Osteoblast (primary cell): Measurements from ENCODE around the gene ERCC3. TPM values are rescaled to one million over a fixed set of nuclear protein-coding genes. Genes with fewer than 3 reads are reported as not detected.

ENCODE experiments used
- DNase-seq: peaks from one replicate; pipeline ENCODE4 v3.0.0; 2011; ENCODE audit warnings: low spot score, mixed read lengths; ENCODE audit not compliant: insufficient read length; ENCODE audit errors: missing footprints
- H2AFZ ChIP-seq: 2 replicates; pipeline ENCODE4 v1.6.0; 2011; ENCODE audit warnings: mild to moderate bottlenecking, low read length
- H3K27ac ChIP-seq: 2 replicates; pipeline ENCODE4 v1.5.1; 2011; ENCODE audit warnings: mild to moderate bottlenecking, low read depth, low read length, moderate library complexity
- H3K27me3 ChIP-seq: 2 replicates; pipeline ENCODE4 v1.6.0; 2012; ENCODE audit warnings: mild to moderate bottlenecking, control low read depth, inconsistent platforms, low read length, moderate library complexity; ENCODE audit not compliant: insufficient read depth
- H3K36me3 ChIP-seq: 2 replicates; pipeline ENCODE4 v1.5.1; 2011; ENCODE audit warnings: mild to moderate bottlenecking, low read length, control low read depth, moderate library complexity; ENCODE audit not compliant: insufficient read depth
- H3K4me1 ChIP-seq: 2 replicates; pipeline ENCODE4 v1.5.1; 2011; ENCODE audit warnings: mild to moderate bottlenecking, low read length, control low read depth, moderate library complexity; ENCODE audit not compliant: insufficient read depth
- H3K4me2 ChIP-seq: 2 replicates; pipeline ENCODE4 v1.6.0; 2011; ENCODE audit warnings: mild to moderate bottlenecking, low read length; ENCODE audit not compliant: insufficient read depth
- H3K4me3 ChIP-seq: fragments of 200-600 bp; sonication (generic); 3 replicates; pipeline ENCODE4 v1.5.1; 2012; ENCODE audit warnings: mild to moderate bottlenecking, low read length, inconsistent platforms; ENCODE audit not compliant: insufficient read depth
- H3K79me2 ChIP-seq: 2 replicates; pipeline ENCODE4 v1.6.0; 2012; ENCODE audit warnings: mild to moderate bottlenecking, low read length, control low read depth, inconsistent platforms; ENCODE audit not compliant: insufficient read depth
- H3K9me3 ChIP-seq: 2 replicates; pipeline ENCODE4 v1.5.1; 2011; ENCODE audit warnings: low read depth, low read length, control low read depth
- H4K20me1 ChIP-seq: 2 replicates; pipeline ENCODE4 v1.6.0; 2012; ENCODE audit warnings: mild to moderate bottlenecking, low read length, control low read depth; ENCODE audit not compliant: insufficient read depth
- total RNA-seq: library from RNA; depleted of rRNA; stranded (reverse); fragments of >200 nt; gene quantifications from 2 replicates; pipeline ENCODE4 v1.2.3, GENCODE V29; 2012
- TF ChIP-seq, protein P1 (sequence below): IDR thresholded peaks from 2 replicates; pipeline ENCODE4 v1.5.1; 2011; ENCODE audit warnings: mild to moderate bottlenecking, low read depth, low read length, moderate library complexity; ENCODE audit errors: extremely low read depth

The ERCC3 gene
- total RNA-seq, 1 donor, result 43.1 TPM

- no peaks in the 10 kb centered on the region for H4K20me1 ChIP-seq
- H3K79me2 ChIP-seq, result no peaks in the 10 kb centered on the region
- H3K4me3 ChIP-seq, result no peak overlapping the region
- H3K4me1 ChIP-seq, result no peaks in the 10 kb centered on the region
- DNase-seq, result no peak
- TF ChIP-seq, protein P1, sequence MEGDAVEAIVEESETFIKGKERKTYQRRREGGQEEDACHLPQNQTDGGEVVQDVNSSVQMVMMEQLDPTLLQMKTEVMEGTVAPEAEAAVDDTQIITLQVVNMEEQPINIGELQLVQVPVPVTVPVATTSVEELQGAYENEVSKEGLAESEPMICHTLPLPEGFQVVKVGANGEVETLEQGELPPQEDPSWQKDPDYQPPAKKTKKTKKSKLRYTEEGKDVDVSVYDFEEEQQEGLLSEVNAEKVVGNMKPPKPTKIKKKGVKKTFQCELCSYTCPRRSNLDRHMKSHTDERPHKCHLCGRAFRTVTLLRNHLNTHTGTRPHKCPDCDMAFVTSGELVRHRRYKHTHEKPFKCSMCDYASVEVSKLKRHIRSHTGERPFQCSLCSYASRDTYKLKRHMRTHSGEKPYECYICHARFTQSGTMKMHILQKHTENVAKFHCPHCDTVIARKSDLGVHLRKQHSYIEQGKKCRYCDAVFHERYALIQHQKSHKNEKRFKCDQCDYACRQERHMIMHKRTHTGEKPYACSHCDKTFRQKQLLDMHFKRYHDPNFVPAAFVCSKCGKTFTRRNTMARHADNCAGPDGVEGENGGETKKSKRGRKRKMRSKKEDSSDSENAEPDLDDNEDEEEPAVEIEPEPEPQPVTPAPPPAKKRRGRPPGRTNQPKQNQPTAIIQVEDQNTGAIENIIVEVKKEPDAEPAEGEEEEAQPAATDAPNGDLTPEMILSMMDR, result no peak
- H2AFZ ChIP-seq, result no peak overlapping the region
- no peaks in the 10 kb centered on the region for H3K27me3 ChIP-seq
- no peak overlapping the region for H3K27ac ChIP-seq
- H3K4me2 ChIP-seq, result no peak overlapping the region
- peaks cover 13% of the 10 kb centered on the region for H3K36me3 ChIP-seq
- no peaks in the 10 kb centered on the region for H3K9me3 ChIP-seq
Measured at GRCh38 chr2:127302168-127302567, 8.2 kb upstream of the ERCC3 start.

DNA sequence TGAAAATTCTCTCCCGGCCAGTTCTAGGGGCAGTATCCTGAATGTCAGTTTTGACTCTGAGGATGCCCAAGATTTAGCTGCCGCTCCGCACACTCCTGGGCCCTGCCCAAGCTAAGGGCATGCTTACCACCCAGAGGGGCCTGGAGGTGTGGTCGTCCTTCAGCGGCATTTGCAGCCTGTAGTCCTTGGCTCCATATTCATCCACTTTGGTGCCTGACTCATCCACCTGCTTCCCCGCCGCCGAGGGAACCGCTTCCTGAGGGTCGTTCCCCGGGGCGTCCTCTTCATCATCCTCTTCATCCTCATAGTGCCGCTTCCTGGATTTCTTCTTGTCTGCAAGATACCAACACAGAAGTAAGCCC, 577 bp downstream of the ERCC3 start:
- TF ChIP-seq, protein P1, result no peak
- Histone ChIP-seq H3K9me3 (no peaks in the 10 kb centered on the region), H3K79me2 (peaks cover 27% of the 10 kb centered on the region), H3K27me3 (no peaks in the 10 kb centered on the region), H3K36me3 (peaks cover 42% of the 10 kb centered on the region), H2AFZ (peak overlapping the region; percentile 94), H3K27ac (peak overlapping the region; percentile 91), H3K4me2 (peak overlapping the region; percentile 91), H3K4me1 (peaks cover 6% of the 10 kb centered on the region), H4K20me1 (peaks cover 10% of the 10 kb centered on the region), H3K4me3 (peak overlapping the region; percentile 99)
- no peak for DNase-seq

GRCh38 chr2:127288274-127288673, 5.7 kb downstream of the ERCC3 start:
- peaks cover 37% of the 10 kb centered on the region for H3K79me2 ChIP-seq
- H3K9me3 ChIP-seq, result no peaks in the 10 kb centered on the region
- H3K4me2 ChIP-seq, result no peak overlapping the region
- H3K4me3 ChIP-seq, result no peak overlapping the region
- H4K20me1 ChIP-seq, result peaks cover 13% of the 10 kb centered on the region
- peaks cover 91% of the 10 kb centered on the region for H3K36me3 ChIP-seq
- DNase-seq, result no peak
- no peaks in the 10 kb centered on the region for H3K27me3 ChIP-seq
- no peak overlapping the region for H3K27ac ChIP-seq
- TF ChIP-seq, protein P1, result no peak
- peaks cover 4% of the 10 kb centered on the region for H3K4me1 ChIP-seq
- no peak overlapping the region for H2AFZ ChIP-seq

DNA sequence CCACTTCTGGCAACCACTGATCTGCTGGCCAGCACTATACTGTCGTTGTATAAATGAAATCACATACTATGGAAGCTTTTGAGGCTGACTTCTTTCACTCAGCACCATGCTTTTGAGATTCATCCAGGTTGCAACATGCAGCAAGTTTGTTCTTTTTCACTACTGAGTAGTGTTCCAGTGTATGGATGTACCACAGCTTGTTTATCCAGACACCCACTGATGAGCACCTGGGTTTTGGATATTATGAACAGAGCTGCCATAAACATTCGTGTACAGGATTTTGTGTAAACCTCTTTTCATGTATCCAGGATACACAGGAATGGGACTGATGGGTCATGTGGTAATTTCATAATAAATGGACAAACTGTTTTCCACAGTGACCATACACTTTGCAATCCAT, 10.7 kb downstream of the ERCC3 start:
- Histone ChIP-seq H3K27me3 (no peaks in the 10 kb centered on the region), H3K36me3 (peaks cover 72% of the 10 kb centered on the region), H4K20me1 (peaks cover 16% of the 10 kb centered on the region), H3K9me3 (no peaks in the 10 kb centered on the region), H3K79me2 (peaks cover 46% of the 10 kb centered on the region), H3K4me1 (no peaks in the 10 kb centered on the region), H3K4me2 (no peak overlapping the region), H2AFZ (no peak overlapping the region), H3K4me3 (no peak overlapping the region), H3K27ac (no peak overlapping the region)
- DNase-seq, result no peak
- TF ChIP-seq, protein P1, result no peak
